SK-N-MC (cell line): Measurements from ENCODE around the gene RTN4R.

Source experiments
- EZH2 ChIP-seq: fragments of 200-600 bp; sonication (generic); IDR thresholded peaks from one replicate; pipeline ENCODE4 v1.6.1; 2017; ENCODE audit warnings: antibody characterized with exemption
- POLR2AphosphoS5 ChIP-seq: IDR thresholded peaks from 2 replicates; pipeline ENCODE4 v1.6.1; 2012; ENCODE audit warnings: mild to moderate bottlenecking, low read depth, low read length, borderline replicate concordance

DNA sequence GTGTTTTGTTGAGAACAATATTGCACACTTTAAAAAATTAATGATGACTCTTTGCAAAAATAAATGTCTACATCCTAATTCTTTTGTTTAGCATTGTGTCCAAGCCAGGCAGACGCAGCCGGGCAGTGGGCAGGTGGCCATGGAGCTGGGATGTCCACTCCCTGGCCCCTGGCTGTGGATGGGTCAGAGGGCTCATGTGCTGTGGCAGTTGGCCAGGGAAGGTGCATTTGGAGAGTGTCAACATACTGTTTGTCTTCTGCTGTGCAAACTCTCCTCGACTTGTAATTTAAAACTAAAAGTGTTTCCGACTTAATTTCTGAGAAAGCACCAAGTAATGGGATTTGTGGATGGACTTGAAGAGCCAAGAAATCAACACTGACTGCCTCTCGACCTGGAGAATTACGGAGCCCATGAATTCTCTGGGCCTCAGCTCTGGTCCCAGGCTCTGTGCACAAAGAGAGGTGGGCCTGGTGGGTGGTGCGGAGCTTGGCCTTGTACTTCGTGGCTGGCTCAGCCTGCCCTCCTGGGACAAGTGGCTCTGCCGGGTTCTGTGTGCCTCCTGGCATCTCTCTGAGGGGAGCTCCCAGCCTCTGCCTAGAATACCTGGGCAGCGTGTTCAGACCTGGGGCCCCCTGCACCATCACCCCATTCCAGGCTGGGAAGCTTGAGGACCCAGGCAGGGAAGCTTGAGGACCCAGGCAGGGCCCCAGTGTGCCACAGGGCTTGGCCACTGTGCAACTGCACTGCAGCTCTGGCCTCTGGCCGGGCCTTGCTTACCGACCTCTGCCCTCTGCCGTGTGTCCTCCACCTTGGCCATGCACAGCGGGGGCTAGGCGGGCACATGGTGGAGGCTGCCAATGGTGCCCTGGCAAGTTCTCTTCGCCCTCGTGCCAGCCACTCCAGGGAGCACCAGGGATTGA is 46.4 kb downstream of the RTN4R start:
- TF ChIP-seq EZH2 = no peak
- TF ChIP-seq POLR2AphosphoS5 = no peak
